Activated CD8-positive, alpha-beta memory T cell treated with anti-CD3 and anti-CD28 coated beads for 1 hour (primary cell): ENCODE measurements around the gene MTA1.

ENCODE experiments used
- DNase-seq, 2 donors: peaks; one replicate each; pipeline ENCODE4 v3.0.0-alpha.2; 2020; ENCODE audit warnings: low read depth in 1 of 2; ENCODE audit errors: extremely low read depth in 1 of 2

MTA1 gene

GRCh38 chr14:105456736-105457617 lies 37.4 kb downstream of the MTA1 start:
- no peak for DNase-seq

GRCh38 chr14:105458010-105458409 lies 38.4 kb downstream of the MTA1 start:
- no peak for DNase-seq

GRCh38 chr14:105458571-105458970 lies 38.9 kb downstream of the MTA1 start:
- DNase-seq = no peak

GRCh38 chr14:105460116-105460515 lies 40.5 kb downstream of the MTA1 start:
- no peak for DNase-seq

- DNase-seq = no peak
These were observed 41.0 kb downstream of the MTA1 start for GRCh38 chr14:105460616-105461015.

GRCh38 chr14:105461903-105462302 lies 42.3 kb downstream of the MTA1 start:
- no peak for DNase-seq

GRCh38 chr14:105464501-105464900 lies 44.9 kb downstream of the MTA1 start:
- no peak for DNase-seq

GRCh38 chr14:105465209-105466031 lies 45.8 kb downstream of the MTA1 start:
- no peak for DNase-seq

- no peak for DNase-seq
These were observed 47.1 kb downstream of the MTA1 start for GRCh38 chr14:105466531-105467248.

GRCh38 chr14:105467249-105467941 lies 47.8 kb downstream of the MTA1 start:
- no peak for DNase-seq

- DNase-seq = no peak
These were observed 48.4 kb downstream of the MTA1 start for GRCh38 chr14:105467942-105468471.

- DNase-seq = no peak
These were observed 49.1 kb downstream of the MTA1 start for GRCh38 chr14:105468621-105469241.

- no peak for DNase-seq
These were observed 50.1 kb downstream of the MTA1 start for GRCh38 chr14:105469456-105470349.

- DNase-seq = no peak
These were observed 51.0 kb downstream of the MTA1 start for GRCh38 chr14:105470350-105471296.

- no peak for DNase-seq
These were observed 51.7 kb downstream of the MTA1 start for GRCh38 chr14:105471297-105471821.

GRCh38 chr14:105471823-105472485 lies 52.3 kb downstream of the MTA1 start:
- no peak for DNase-seq

- no peak for DNase-seq
These were observed 52.9 kb downstream of the MTA1 start for GRCh38 chr14:105472486-105472991.
